Panc1 (cell line): ENCODE data around the gene TMEM8B.
"Not testable (repeated sequence)": the region's sequence is repeated elsewhere in the genome, so short reads cannot be mapped to it uniquely, and the experiment has no call there.

Experiments
- CTCF ChIP-seq: fragments of 450-650 bp; IDR thresholded peaks from 2 replicates; pipeline ENCODE4 v1.5.1; 2017; ENCODE audit warnings: mild to moderate bottlenecking
- POLR2AphosphoS5 ChIP-seq: IDR thresholded peaks from 2 replicates; pipeline ENCODE4 v1.6.1; 2012; ENCODE audit warnings: mild to moderate bottlenecking, low read depth, low read length, moderate library complexity
- SIN3A ChIP-seq: IDR thresholded peaks from 2 replicates; pipeline ENCODE4 v1.6.1; 2012; ENCODE audit warnings: low read depth, mild to moderate bottlenecking, low read length, moderate library complexity, borderline replicate concordance; ENCODE audit not compliant: insufficient read depth
- TCF7L2 ChIP-seq: IDR thresholded peaks from 2 replicates; pipeline ENCODE4 v1.6.1; 2011; ENCODE audit warnings: mild to moderate bottlenecking, low read depth, low read length, inconsistent platforms

GRCh38 chr9:35913429-35913828 lies 84.4 kb downstream of the TMEM8B start:
- TF ChIP-seq CTCF, TCF7L2, POLR2AphosphoS5, SIN3A: not testable (repeated sequence)
